Stimulated activated CD4-positive, alpha-beta T cell treated with anti-CD3 and anti-CD28 coated beads, TNF-alpha, amount 100 ng/mL, for 48 hours (primary cell): ENCODE results near the gene ATXN7L3B.
"Not testable (repeated sequence)": the region's sequence is repeated elsewhere in the genome, so short reads cannot be mapped to it uniquely, and the experiment has no call there.

ENCODE experiments used
- DNase-seq, 3 donors: peaks; one replicate each; pipeline ENCODE4 v3.0.0-alpha.2; 2020; ENCODE audit warnings: low read depth in 3 of 3

ATXN7L3B gene

DNA sequence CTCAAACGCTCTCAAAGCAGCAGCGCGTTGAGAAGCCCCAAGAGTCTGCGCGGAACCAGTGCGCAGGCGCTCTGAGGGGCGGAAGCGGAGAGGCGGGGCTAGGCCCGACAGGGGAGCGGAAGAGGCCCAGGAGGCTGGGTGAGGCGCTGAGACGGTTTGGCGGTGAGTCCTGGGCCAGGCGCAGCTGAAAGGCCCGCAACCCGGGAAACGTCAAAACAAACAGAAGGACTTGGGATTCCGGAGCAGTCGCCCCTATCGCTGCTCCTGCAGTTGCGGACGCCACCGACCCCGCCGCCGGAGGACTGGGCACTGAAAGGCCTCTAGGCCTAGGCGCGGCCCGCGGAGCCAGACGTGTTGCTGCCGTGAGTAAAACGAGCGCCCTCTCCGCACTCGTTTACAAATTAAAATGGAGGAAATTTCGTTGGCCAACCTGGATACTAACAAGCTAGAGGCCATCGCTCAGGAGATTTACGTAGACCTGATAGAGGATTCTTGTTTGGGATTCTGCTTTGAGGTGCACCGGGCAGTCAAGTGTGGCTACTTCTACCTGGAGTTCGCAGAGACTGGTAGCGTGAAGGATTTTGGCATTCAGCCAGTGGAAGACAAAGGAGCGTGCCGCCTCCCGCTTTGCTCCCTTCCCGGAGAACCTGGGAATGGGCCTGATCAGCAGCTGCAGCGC, at the start of gene ATXN7L3B:
TSS of gene ATXN7L3B (plus strand) at position 129 of the 679 bp plus-strand sequence. CDS start at position 407, 278 bp downstream.
- peak; percentile 81 to 90 (median 87) for DNase-seq

DNA sequence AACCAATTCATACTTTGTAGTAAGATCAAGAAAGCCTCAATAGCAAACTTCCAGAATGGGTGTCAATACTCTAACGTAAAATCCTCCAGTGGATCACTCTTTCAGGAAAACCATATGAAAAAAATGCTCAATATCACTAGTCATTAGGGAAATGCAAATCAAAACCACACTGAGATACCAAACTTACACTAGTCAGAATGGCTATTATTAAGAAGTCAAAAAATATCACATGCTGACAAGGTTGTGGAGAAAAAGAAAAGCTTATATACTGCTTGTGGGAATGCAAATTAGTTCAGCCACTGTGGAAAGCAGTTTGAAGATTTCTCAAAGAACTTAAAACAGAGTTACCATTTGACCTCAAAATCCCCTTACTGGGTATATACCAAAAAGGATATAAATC, 49.5 kb upstream of the ATXN7L3B start:
- no peak for DNase-seq

- DNase-seq: no peak
Measured at GRCh38 chr12:74489543-74489942, 48.1 kb upstream of the ATXN7L3B start.

- no peak for DNase-seq
Measured at GRCh38 chr12:74490390-74491064, 47.1 kb upstream of the ATXN7L3B start.

- no peak for DNase-seq
Measured at GRCh38 chr12:74491374-74491773, 46.3 kb upstream of the ATXN7L3B start.

DNA sequence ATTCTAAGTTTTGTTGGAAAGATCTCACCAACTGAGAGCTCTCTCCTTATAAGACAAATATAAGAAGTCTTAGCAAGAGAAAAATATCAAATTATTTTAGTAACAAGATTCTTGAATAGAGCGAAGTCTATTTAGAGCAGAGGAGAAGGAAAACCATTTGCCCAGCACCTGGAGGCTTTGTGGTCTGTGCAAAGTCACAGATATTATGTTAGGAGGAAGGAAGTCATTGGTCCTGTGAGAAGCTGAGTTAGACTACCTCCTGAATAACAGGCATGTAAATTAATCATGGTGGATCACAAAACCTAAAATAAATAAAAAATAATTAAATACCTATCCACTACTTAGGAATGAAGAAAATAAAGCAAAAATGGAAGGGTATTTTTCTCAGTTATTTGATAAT, 38.4 kb upstream of the ATXN7L3B start:
- DNase-seq: no peak

- DNase-seq: not testable (repeated sequence)
Measured at GRCh38 chr12:74508873-74509657, 28.6 kb upstream of the ATXN7L3B start.

GRCh38 chr12:74509886-74510285, 27.7 kb upstream of the ATXN7L3B start:
- DNase-seq: no peak

DNA sequence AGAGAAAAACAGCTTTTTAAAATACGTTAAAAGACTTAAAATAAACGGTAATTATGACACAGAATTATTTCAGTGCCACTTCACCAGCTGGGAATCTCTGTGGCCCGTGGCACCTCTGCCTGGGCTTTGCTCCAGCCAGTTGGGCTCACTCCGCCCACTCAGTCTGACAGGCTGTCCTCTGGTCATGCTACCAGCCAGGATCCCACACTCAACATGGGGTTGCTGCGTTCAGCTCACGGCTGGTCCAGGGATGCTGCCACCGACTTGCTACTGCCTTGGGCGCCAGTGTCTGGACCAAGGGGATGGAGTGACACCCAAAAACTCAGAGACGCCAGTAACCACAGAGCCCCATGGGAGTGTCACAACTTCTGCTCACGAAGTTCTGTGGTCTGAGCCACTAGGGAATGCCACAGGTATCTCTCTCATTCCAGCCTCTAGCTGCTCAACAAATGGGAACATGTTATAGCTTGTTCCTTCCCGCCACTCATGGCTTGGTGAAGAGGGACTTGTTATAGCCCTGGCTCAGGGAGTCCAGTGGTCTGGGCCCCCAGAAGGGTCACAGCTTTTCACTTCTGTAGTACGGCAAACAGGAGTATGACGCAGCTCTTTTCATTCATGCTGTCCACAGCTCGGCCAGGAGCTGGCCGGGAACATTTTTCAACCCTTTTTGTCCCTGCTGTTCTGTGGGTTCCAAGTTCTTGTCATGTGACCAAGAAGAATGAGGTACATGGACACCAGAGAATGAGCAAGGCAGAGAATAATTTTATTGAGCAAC, 23.4 kb upstream of the ATXN7L3B start:
- DNase-seq: no peak

GRCh38 chr12:74515849-74516248, 21.8 kb upstream of the ATXN7L3B start:
- no peak for DNase-seq

- DNase-seq: no peak
Measured at GRCh38 chr12:74526535-74526934, 11.1 kb upstream of the ATXN7L3B start.

GRCh38 chr12:74527491-74527890, 10.1 kb upstream of the ATXN7L3B start:
- no peak for DNase-seq

DNA sequence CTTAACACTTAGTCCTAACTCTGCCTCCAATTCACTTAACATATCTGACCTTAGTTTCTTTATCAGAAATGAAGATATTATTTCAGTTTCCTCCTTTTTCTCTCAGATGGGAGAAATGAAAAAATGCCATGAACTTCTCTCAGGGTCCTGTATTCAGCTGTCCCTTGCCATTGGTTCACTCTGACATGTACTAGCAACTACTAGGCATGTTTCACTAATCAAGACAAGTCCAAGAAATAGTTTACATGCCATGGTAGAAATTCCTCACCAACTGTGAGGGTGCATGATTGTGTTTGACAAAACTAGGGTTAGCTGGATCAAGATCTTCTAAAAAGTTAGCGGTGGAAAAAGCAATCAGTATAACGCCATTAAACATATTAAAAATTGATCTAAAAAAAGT, 7.0 kb upstream of the ATXN7L3B start:
- DNase-seq: no peak

DNA sequence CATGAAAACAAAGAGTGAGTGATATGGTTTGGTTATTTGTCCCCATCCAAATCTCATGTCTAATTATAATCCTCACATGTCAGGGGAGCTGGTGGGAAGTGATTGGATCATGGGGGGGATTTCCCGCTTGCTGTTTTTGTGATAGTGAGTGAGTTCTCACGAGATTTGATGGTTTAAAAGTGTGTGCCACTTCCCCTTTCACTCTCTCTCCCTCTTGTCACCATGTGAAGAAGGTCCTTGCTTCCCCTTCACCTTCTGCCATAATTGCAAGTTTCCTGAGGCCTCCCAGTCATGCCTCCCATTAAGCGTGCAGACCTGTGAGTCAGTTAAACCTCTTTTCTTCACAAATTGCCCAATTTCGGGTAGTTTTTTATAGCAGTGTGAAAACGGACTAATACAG, 2.1 kb upstream of the ATXN7L3B start:
- no peak for DNase-seq

GRCh38 chr12:74537126-74537706, 419 bp upstream of the ATXN7L3B start:
- no peak for DNase-seq

- DNase-seq: no peak
Measured at GRCh38 chr12:74538491-74539258, 1.0 kb downstream of the ATXN7L3B start.

DNA sequence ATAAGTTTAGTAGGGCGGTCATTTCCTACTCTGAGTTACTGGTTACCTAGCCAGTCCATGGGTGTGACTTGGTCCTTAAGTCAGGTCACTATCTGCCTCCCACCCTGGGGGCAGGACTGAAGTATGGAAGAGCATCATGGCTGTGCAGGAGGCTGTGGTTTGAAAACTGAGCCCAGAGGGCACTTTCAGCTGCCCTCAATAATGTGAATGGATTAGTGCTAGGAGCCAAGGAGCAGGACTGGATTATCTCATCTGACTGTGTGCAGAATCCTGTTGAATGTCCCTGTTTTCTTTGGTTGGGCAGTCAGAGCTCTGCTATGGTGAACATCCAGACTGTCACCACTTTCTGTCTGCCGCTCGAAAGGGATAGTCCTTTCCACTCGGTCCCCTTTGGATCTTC, 1.6 kb downstream of the ATXN7L3B start:
- no peak for DNase-seq

GRCh38 chr12:74539765-74540526, 2.3 kb downstream of the ATXN7L3B start:
- no peak for DNase-seq

- no peak for DNase-seq
Measured at GRCh38 chr12:74541074-74541473, 3.4 kb downstream of the ATXN7L3B start.

DNA sequence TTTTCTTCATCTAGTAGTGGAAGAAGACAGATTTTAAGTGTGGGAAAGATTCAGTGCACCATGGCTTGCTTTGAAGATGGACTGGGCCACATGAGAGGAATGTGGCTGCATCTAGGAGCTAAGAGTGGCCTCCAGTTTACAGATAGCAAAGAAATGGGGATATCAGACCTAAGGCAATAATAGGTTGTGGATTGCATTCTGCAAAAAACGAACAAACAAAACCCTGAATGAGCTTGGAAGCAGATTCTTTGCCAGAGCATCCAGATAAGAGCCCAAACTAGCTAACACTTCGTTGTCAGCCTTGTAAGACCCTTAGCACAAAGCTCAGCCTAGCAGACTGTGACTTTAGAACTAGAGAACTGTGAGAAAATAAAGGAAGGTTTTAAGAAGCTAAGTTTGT, 9.6 kb downstream of the ATXN7L3B start:
- DNase-seq: no peak
